ENCODE measurements around the gene B3GNT5. TPM values are rescaled to one million over a fixed set of nuclear protein-coding genes. Genes with fewer than 3 reads are reported as not detected.

B3GNT5 gene
- total RNA-seq, 4 donors from 2014 or later = 26.3 to 69.9 (median 29.3) TPM

DNA sequence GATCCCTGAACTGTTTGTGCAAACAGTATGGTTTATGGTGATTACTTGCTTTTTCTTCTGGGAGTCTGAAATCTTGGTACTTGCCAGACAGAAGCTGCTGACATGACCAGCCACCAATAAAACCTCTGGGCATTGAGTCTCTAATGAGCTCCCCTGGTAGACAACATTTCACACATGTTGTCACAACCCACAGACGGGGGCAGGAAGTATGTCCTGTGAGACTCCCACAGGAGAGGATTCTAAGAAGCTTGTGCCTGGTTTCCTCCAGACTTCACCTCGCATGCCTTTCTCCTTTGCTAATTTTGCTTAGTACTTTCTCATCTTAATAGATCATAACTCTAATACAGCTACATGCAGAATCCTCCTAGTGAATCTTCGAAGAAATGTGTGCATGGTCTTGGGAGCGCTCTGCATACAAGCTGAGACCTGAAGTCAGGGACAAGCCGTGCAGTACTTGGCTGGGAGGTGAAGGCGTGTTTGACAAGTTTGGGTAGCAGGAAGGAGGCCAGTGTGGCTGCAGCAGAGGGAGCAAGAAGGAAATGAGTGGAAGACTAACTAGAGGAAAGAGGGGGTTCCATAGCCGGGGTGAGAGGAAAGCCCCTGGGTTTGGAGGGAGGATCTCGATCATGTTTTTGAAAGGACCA, 49.0 kb downstream of the B3GNT5 start:
- Histone ChIP-seq H3K27ac (peak overlapping the region; percentile 34 to 77 (median 68)), H3K36me3 (no peaks in the 10 kb centered on the region), H3K27me3 (no peaks in the 10 kb centered on the region), H3K4me3 (no peak overlapping the region), H3K4me1 (peaks cover 20 to 74% (median 28%) of the 10 kb centered on the region in 3 donors), H3K9me3 (no peaks in the 10 kb centered on the region)
- WGBS, 2 donors = 19 to 24% methylated on average over 8 of the region's 8 CpGs
- DNase-seq = no peak
- intact Hi-C loops (cut with DNase I) = no loop called here
- TF ChIP-seq, protein P1, sequence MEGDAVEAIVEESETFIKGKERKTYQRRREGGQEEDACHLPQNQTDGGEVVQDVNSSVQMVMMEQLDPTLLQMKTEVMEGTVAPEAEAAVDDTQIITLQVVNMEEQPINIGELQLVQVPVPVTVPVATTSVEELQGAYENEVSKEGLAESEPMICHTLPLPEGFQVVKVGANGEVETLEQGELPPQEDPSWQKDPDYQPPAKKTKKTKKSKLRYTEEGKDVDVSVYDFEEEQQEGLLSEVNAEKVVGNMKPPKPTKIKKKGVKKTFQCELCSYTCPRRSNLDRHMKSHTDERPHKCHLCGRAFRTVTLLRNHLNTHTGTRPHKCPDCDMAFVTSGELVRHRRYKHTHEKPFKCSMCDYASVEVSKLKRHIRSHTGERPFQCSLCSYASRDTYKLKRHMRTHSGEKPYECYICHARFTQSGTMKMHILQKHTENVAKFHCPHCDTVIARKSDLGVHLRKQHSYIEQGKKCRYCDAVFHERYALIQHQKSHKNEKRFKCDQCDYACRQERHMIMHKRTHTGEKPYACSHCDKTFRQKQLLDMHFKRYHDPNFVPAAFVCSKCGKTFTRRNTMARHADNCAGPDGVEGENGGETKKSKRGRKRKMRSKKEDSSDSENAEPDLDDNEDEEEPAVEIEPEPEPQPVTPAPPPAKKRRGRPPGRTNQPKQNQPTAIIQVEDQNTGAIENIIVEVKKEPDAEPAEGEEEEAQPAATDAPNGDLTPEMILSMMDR (IDR thresholded peaks at IDR 0.05) = no peak
- no peak for TF ChIP-seq POLR2A (IDR thresholded peaks at IDR 0.05)

DNA sequence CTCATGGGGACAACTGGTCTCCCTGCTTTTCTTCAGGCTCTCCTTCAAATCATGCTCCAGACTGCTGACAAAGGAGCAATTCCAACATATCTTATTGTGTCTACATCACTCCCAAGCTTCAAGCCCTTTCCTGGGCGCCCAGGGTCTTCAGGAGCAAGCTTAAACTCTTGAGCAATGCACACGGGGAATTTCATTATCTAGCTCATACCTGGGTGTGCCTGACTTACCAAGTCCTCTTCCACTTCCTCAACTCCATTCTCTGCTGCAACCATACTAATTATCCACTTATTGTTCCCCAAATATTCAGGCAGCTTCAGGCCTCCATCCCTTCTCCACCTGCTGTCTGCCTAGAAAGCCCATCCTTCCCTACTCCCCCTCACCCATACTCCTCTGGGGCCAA, 50.6 kb downstream of the B3GNT5 start:
- no peaks in the 10 kb centered on the region for H3K36me3 ChIP-seq
- intact Hi-C loops (cut with DNase I) = no loop called here
- DNase-seq = no peak
- H3K4me1 ChIP-seq = peaks cover 20 to 73% (median 28%) of the 10 kb centered on the region in 3 donors
- WGBS, 2 donors = 48 to 65% methylated on average over 2 of the region's 2 CpGs
- TF ChIP-seq, protein P1 (IDR thresholded peaks at IDR 0.05) = no peak
- TF ChIP-seq POLR2A (IDR thresholded peaks at IDR 0.05) = no peak
- H3K27me3 ChIP-seq = no peaks in the 10 kb centered on the region
- H3K9me3 ChIP-seq = no peaks in the 10 kb centered on the region
- peak overlapping the region in 3 of 4 donors; percentile 22 to 61 (median 32) for H3K27ac ChIP-seq
- H3K4me3 ChIP-seq = no peak overlapping the region

DNA sequence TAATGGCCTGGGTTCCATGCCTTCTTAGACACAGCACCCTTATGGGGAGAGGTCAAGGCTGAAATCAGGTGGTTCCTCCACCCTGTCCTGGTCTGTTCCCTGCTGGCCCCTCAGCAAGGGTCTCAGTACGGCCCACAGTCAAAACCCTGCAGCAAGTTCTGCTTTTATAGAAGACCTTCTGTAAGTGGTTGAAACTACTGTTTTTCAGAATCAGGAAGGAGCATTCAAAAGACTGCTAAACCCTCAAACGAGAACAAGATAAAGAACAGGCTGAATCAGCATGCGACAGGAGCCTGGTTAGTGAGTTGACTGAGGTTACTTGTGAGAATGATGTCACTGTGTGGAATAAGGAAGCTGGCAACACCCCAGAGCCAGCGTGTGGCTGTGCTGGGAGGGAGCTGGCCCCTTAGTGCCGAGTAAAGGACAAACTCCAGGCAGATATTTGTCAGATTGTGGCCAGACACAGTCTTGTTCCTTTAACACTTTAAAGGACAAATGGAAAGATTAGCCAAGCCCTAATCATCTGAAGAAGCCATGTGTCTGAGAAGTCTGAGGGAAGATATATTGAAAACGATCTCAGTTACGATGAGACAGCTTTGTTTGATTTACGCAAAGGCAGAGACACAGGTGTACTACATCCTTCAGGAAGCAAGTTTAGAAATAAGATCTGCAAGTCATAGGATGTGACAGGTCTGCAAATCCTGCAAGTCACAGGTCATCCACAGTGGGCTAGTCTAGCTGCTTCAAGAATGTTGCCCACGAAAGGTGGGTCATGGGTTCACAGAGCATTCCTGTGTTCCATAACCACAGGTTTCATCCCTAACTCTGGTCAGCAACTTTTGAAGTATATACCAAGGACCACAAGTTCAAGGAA, 54.0 kb downstream of the B3GNT5 start:
- TF ChIP-seq, protein P1 (IDR thresholded peaks at IDR 0.05) = no peak
- TF ChIP-seq POLR2A (IDR thresholded peaks at IDR 0.05) = no peak
- intact Hi-C loops (cut with DNase I) = no loop called here
- Histone ChIP-seq H3K36me3 (no peaks in the 10 kb centered on the region), H3K9me3 (no peaks in the 10 kb centered on the region), H3K27ac (peak overlapping the region; percentile 57 to 82 (median 77)), H3K27me3 (no peaks in the 10 kb centered on the region), H3K4me3 (no peak overlapping the region), H3K4me1 (peaks cover 9 to 51% (median 20%) of the 10 kb centered on the region in 3 donors)
- DNase-seq = peak; percentile 45
- WGBS, 2 donors = 40 to 47% methylated on average over 8 to 9 of the region's 9 CpGs

DNA sequence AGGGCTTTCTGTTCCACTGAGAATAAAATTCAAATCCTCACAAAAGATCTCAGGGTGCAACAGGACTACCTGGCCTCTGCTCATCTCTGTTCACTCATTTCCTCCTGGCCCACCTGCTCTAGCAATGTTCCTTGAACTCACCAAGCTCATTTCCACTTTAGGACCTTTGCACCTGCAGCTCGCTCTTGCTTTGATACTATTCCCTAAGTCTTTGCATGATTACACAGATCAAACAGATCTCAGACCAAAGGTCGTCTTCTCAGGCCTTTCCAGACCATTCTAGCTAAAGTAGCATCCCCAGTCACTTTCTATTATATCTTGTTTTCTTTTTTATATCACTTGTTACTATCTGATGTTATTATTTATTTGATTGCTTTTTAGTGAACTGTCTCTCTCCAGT, 54.7 kb downstream of the B3GNT5 start:
- intact Hi-C loops (cut with DNase I) = no loop called here

More for the DNA sequence above, 54.7 kb downstream of the B3GNT5 start:
- TF ChIP-seq, protein P1 (IDR thresholded peaks at IDR 0.05) = no peak
- no peak for TF ChIP-seq POLR2A (IDR thresholded peaks at IDR 0.05)
- no peak overlapping the region for H3K4me3 ChIP-seq
- DNase-seq = no peak
- peak overlapping the region; percentile 57 to 82 (median 77) for H3K27ac ChIP-seq
- 92 to 96% methylated on average over 2 of the region's 2 CpGs for WGBS, 2 donors
- H3K9me3 ChIP-seq = no peaks in the 10 kb centered on the region
- H3K4me1 ChIP-seq = peaks cover 3 to 43% (median 17%) of the 10 kb centered on the region in 3 donors
- no peaks in the 10 kb centered on the region for H3K36me3 ChIP-seq
- no peaks in the 10 kb centered on the region for H3K27me3 ChIP-seq

Measured in esophagus squamous epithelium (tissue), 5 donors.